ENCODE data around the gene HEXB. TPM values are rescaled to one million over a fixed set of nuclear protein-coding genes. Genes with fewer than 3 reads are reported as not detected.

Gene HEXB
- total RNA-seq, 1 experiment from 2014 or later: 56.3 TPM

- no CpG with 5 or more reads among the region's 3 CpGs for WGBS (ENCODE audit: extremely low coverage, insufficient read length, low lambda C conversion rate)
- Histone ChIP-seq H4K91ac (ENCODE audit: insufficient read length, low read depth, low read length) (no peak overlapping the region), H3K4ac (ENCODE audit: low read depth, low read length) (no peak overlapping the region), H4K20me1 (ENCODE audit: control insufficient read depth, insufficient read depth, insufficient read length) (no peaks in the 10 kb centered on the region), H3K27ac (ENCODE audit: insufficient read length, low read depth, low read length) (no peak overlapping the region), H3K14ac (ENCODE audit: insufficient read depth, low read length) (no peak overlapping the region), H2AFZ (ENCODE audit: low read length) (no peak overlapping the region), H3K23ac (ENCODE audit: insufficient read length, low read depth, low read length) (no peak overlapping the region), H4K5ac (ENCODE audit: insufficient read length, low read depth, low read length) (no peak overlapping the region), H2BK120ac (ENCODE audit: low read depth, low read length, poor library complexity, severe bottlenecking) (no peak overlapping the region), H2AK5ac (ENCODE audit: insufficient read length, low read length) (no peak overlapping the region), H3K9me3 (ENCODE audit: control insufficient read depth, low read depth, low read length) (no peaks in the 10 kb centered on the region), H3K4me2 (ENCODE audit: insufficient read depth, insufficient read length, low read length) (no peak overlapping the region), H3K9ac (ENCODE audit: extremely low read depth, insufficient read length, low read length) (no peak overlapping the region), H2BK20ac (ENCODE audit: low read depth, low read length, poor library complexity, severe bottlenecking) (no peak overlapping the region), H3K79me1 (ENCODE audit: insufficient read depth, low read depth, low read length, poor library complexity, severe bottlenecking) (no peaks in the 10 kb centered on the region), H2BK12ac (ENCODE audit: insufficient read length, low read depth, low read length) (no peak overlapping the region), H2BK5ac (ENCODE audit: insufficient read length, low read length) (no peak overlapping the region), H4K8ac (replicated peaks; ENCODE audit: insufficient read length, low read depth, low read length) (no peak overlapping the region), H2BK15ac (ENCODE audit: low read depth, low read length) (no peak overlapping the region), H3K27me3 (ENCODE audit: insufficient read depth, low read length) (no peaks in the 10 kb centered on the region), H3T11ph (ENCODE audit: low read length) (no peak overlapping the region), H3K4me1 (ENCODE audit: insufficient read depth, low read length) (no peaks in the 10 kb centered on the region), H3K79me2 (ENCODE audit: insufficient read depth, low read length) (no peaks in the 10 kb centered on the region), H3K18ac (ENCODE audit: insufficient read length, low read depth, low read length) (no peak overlapping the region), H3K56ac (ENCODE audit: insufficient read length, low read depth, low read length) (no peak overlapping the region), H3K23me2 (ENCODE audit: insufficient read length, low read depth, low read length, poor library complexity, severe bottlenecking) (no peaks in the 10 kb centered on the region)
- no peak for DNase-seq
- peaks cover 6 to 7% of the 10 kb centered on the region in 2 experiments; a peak in 3 of 5 replicates for H3K9me3 Mint-ChIP-seq
- no peak overlapping the region for H3K27ac Mint-ChIP-seq
- H3K27me3 Mint-ChIP-seq (ENCODE audit: low read depth): no peaks in the 10 kb centered on the region
- TF ChIP-seq CTCF (conservative IDR thresholded peaks at IDR 0.05): no peak
- peaks cover 0 to 8% (median 0%) of the 10 kb centered on the region in 3 experiments; a peak in 2 of 7 replicates for H3K36me3 Mint-ChIP-seq (ENCODE audit: insufficient read depth in 1 of 3, low read depth in 3 of 3)
- H3K4me3 Mint-ChIP-seq: no peak overlapping the region
- peaks cover under 1 to 4% of the 10 kb centered on the region in 2 experiments; a peak in 3 of 4 replicates for H3K4me1 Mint-ChIP-seq
Measured at GRCh38 chr5:74659172-74659571, 25.9 kb upstream of the HEXB start.

Data from H9 (cell line).